Endothelial cell of umbilical vein (primary cell): ENCODE measurements around the gene UCMA. TPM values are rescaled to one million over a fixed set of nuclear protein-coding genes. Genes with fewer than 3 reads are reported as not detected.

Experiments used
- BruUV-seq: library from RNA; stranded (reverse); fragments of 400-500 nt; replicated peaks from 2 replicates; lab custom pipeline; 2021; lab: Mats Ljungman, UMichigan
- CTCF ChIA-PET: fragments of 300-600, 350-600 bp; sonication (Branson Sonifier 250); formaldehyde crosslinking; loops from one replicate; lab custom pipeline; 2021; ENCODE audit warnings: antibody characterized with exemption, inconsistent platforms; lab: Charles Lee
- POLR2A ChIA-PET: fragments of 300-600, 350-600 bp; sonication (Branson Sonifier 250); formaldehyde crosslinking; loops from one replicate; lab custom pipeline; 2021; ENCODE audit warnings: antibody characterized with exemption, inconsistent platforms; lab: Charles Lee
- DNase-seq: peaks from one replicate; pipeline ENCODE4 v3.0.0-alpha.2; 2011; ENCODE audit warnings: low read depth, low spot score
- FAIRE-seq: peaks from 2 replicates; lab custom pipeline; 2011; peaks lifted over from hg19 to GRCh38; lab: Jason Lieb, UNC
- H2AFZ ChIP-seq: 2 replicates; pipeline ENCODE4 v1.6.0; 2012; ENCODE audit warnings: low read depth, low read length, control low read depth, inconsistent platforms
- H3K27ac ChIP-seq: 2 replicates; pipeline ENCODE4 v1.5.1; 2011; ENCODE audit warnings: low read depth, mild to moderate bottlenecking, control low read depth, low read length, moderate library complexity; ENCODE audit not compliant: insufficient read depth
- H3K27me3 ChIP-seq, 2 experiments: 2 replicates each; pipeline versions ENCODE4 v1.6.0 to v1.6.1; 2011; ENCODE audit warnings: low read length in 2 of 2, mixed read lengths in 1 of 2; ENCODE audit not compliant: control insufficient read depth in 2 of 2, insufficient read depth in 2 of 2
- H3K36me3 ChIP-seq, 2 experiments: 2 replicates in 1 of 2; 3 replicates in 1 of 2; pipeline ENCODE4 v1.5.1; 2011; ENCODE audit warnings: low read length in 2 of 2, mild to moderate bottlenecking in 1 of 2, moderate library complexity in 1 of 2; ENCODE audit not compliant: control insufficient read depth in 2 of 2, insufficient read depth in 2 of 2; ENCODE audit errors: extremely low read depth in 1 of 2
- H3K4me1 ChIP-seq: 3 replicates; pipeline ENCODE4 v1.5.1; 2011; ENCODE audit warnings: mild to moderate bottlenecking, low read length; ENCODE audit not compliant: control insufficient read depth, insufficient read depth; ENCODE audit errors: extremely low read depth
- H3K4me2 ChIP-seq: 2 replicates; pipeline ENCODE4 v1.6.1; 2011; ENCODE audit warnings: low read length, control low read depth, mixed read lengths; ENCODE audit not compliant: insufficient read depth
- H3K4me3 ChIP-seq, 3 experiments: fragments of 200-600 bp in 1 of 3; sonication (generic), shearing (Covaris generic) in 1 of 3; replicated peaks in 1 of 3; 2 replicates each; pipeline ENCODE4 v1.5.1; 2011 to 2016; ENCODE audit warnings: control low read depth in 3 of 3, low read length in 3 of 3, mild to moderate bottlenecking in 2 of 3, inconsistent platforms in 1 of 3, low read depth in 1 of 3, moderate library complexity in 1 of 3; ENCODE audit not compliant: insufficient read depth in 1 of 3
- H3K79me2 ChIP-seq: 2 replicates; pipeline ENCODE4 v1.6.0; 2012; ENCODE audit warnings: low read length, inconsistent platforms; ENCODE audit not compliant: control insufficient read depth, insufficient read depth
- H3K9ac ChIP-seq: replicated peaks from 2 replicates; pipeline ENCODE3; 2011; ENCODE audit warnings: low read length, control low read depth; ENCODE audit not compliant: insufficient read depth; ENCODE audit errors: extremely low read depth
- H3K9me1 ChIP-seq: replicated peaks from 3 replicates; pipeline ENCODE4 v1.6.0; 2011; ENCODE audit warnings: mild to moderate bottlenecking, low read length; ENCODE audit not compliant: control insufficient read depth, insufficient read depth; ENCODE audit errors: extremely low read depth
- H3K9me3 ChIP-seq: replicated peaks from 2 replicates; pipeline ENCODE4 v1.5.1; 2012; ENCODE audit warnings: low read length, inconsistent platforms; ENCODE audit not compliant: control insufficient read depth, insufficient read depth
- H4K20me1 ChIP-seq: replicated peaks from 2 replicates; pipeline ENCODE3; 2011; ENCODE audit warnings: mild to moderate bottlenecking, low read length; ENCODE audit not compliant: control insufficient read depth, insufficient read depth; ENCODE audit errors: extremely low read depth
- EZH2 ChIP-seq: IDR thresholded peaks from 2 replicates; pipeline ENCODE4 v1.6.1; 2012; ENCODE audit warnings: borderline replicate concordance, low read depth, mild to moderate bottlenecking, moderate library complexity, low read length, inconsistent platforms; ENCODE audit not compliant: severe bottlenecking
- FOS ChIP-seq: IDR thresholded peaks from 2 replicates; pipeline ENCODE4 v1.6.1; 2011; ENCODE audit warnings: mild to moderate bottlenecking, low read length, moderate library complexity, borderline replicate concordance; ENCODE audit not compliant: insufficient read depth
- GATA2 ChIP-seq: IDR thresholded peaks from 2 replicates; pipeline ENCODE4 v1.7.0; 2011; ENCODE audit warnings: low read depth, mild to moderate bottlenecking, moderate library complexity, mixed read lengths, low read length; ENCODE audit not compliant: insufficient read length, insufficient read depth
- JUN ChIP-seq: IDR thresholded peaks from 2 replicates; pipeline ENCODE4 v1.6.1; 2011; ENCODE audit warnings: borderline replicate concordance, low read depth; ENCODE audit not compliant: insufficient read length, insufficient read depth
- MYC ChIP-seq: IDR thresholded peaks from one replicate; pipeline ENCODE4 v1.6.1; 2011; ENCODE audit warnings: mild to moderate bottlenecking, low read depth, low read length
- POLR2A ChIP-seq: IDR thresholded peaks from 2 replicates; pipeline ENCODE4 v1.6.1; 2012; ENCODE audit warnings: low read depth, mild to moderate bottlenecking, control low read depth, low read length
- POLR2AphosphoS5 ChIP-seq: IDR thresholded peaks from 2 replicates; pipeline ENCODE4 v1.6.1; 2012; ENCODE audit warnings: low read depth, mild to moderate bottlenecking, control low read depth, low read length, moderate library complexity; ENCODE audit not compliant: insufficient read depth
- dilution Hi-C: fragments of 300-500 bp; cut with MboI; formaldehyde crosslinking; loops from one replicate; pipeline ENCODE4 v1.15.0; 2019; ENCODE audit warnings: low sequenced_read_pairs; ENCODE audit not compliant: extremely low pct_ligation_motif_present
- intact Hi-C: fragments of 100-400 bp; cut with micrococcal nuclease; formaldehyde crosslinking; loops from one replicate; pipeline ENCODE4 v1.10.0; 2022
- polyA plus RNA-seq, 4 experiments: library from polyadenylated mRNA; depleted of rRNA in 3 of 4; stranded (reverse) in 3 of 4; unstranded in 1 of 4; fragments of >200 nt; gene quantifications; 2 replicates each; pipeline versions ENCODE4 v1.2.1 to v1.2.3, GENCODE V29; 2011 to 2012; ENCODE audit warnings: missing spikeins in 1 of 4
- total RNA-seq: library from RNA; stranded (reverse); gene quantifications from 2 replicates; pipeline ENCODE4 v1.2.3, GENCODE V29; 2021
- TF ChIP-seq, protein P1 (sequence below): IDR thresholded peaks from 2 replicates; pipeline ENCODE4 v1.6.1; 2011; ENCODE audit not compliant: insufficient read depth, insufficient read length
- TF ChIP-seq, protein P2 (sequence below), 2 donors: IDR thresholded peaks; 1 replicate in 1 of 2; 2 replicates in 1 of 2; pipeline ENCODE4 v1.5.1; 2011; ENCODE audit warnings: low read length in 2 of 2, mild to moderate bottlenecking in 2 of 2, moderate library complexity in 2 of 2, control low read depth in 1 of 2, inconsistent platforms in 1 of 2, low read depth in 1 of 2; ENCODE audit not compliant: insufficient read depth in 1 of 2; ENCODE audit errors: extremely low read depth in 1 of 2

The UCMA gene
- total and polyA plus RNA-seq, 2 donors (not counting 3 experiments of a cell fraction or from before 2014, with no cell fraction given) = not detected

DNA sequence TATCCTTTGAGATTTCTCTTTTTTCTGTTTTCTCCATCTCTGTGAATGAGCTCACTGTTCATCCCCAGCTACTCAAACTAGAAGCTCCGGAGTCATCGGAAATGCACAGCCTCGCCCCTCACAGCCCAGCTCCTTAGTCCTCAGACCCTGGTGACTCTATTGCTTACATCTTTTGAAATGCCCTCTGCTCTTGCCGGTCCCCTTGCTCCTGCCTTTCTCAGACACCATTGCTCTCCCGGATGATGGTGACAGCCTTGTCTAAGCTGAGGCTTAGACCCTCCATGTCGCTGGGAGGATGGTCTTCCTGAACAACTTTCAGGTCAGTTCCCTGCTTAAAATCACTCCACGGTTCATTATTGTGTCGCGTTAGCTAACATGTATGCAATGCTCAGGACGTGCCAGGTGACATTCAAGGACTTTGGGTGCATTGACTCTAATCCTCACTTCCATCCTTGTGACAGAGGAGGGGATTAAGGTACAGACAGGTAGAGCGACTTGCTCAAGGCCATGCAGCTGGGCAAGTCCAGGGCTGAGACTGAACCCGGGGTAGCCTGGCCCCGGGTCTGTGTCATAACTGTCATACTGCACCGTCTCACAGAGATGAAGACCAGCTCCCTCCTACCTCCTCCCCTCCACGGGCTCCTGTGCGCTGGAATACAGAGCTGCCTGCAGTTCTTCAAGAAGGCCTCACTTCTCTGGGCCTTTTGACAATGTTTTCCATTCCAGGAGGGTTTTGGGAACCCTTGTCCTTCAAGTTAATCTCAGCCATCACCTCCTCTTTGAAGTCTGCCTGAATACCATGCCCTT is 4.3 kb upstream of the UCMA start:
- TF ChIP-seq POLR2AphosphoS5 (no peak), FOS (no peak), MYC (no peak), JUN (no peak), POLR2A (no peak), EZH2 (no peak), GATA2 (no peak)
- TF ChIP-seq, protein P1, sequence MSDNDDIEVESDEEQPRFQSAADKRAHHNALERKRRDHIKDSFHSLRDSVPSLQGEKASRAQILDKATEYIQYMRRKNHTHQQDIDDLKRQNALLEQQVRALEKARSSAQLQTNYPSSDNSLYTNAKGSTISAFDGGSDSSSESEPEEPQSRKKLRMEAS = no peak
- TF ChIP-seq, protein P2, sequence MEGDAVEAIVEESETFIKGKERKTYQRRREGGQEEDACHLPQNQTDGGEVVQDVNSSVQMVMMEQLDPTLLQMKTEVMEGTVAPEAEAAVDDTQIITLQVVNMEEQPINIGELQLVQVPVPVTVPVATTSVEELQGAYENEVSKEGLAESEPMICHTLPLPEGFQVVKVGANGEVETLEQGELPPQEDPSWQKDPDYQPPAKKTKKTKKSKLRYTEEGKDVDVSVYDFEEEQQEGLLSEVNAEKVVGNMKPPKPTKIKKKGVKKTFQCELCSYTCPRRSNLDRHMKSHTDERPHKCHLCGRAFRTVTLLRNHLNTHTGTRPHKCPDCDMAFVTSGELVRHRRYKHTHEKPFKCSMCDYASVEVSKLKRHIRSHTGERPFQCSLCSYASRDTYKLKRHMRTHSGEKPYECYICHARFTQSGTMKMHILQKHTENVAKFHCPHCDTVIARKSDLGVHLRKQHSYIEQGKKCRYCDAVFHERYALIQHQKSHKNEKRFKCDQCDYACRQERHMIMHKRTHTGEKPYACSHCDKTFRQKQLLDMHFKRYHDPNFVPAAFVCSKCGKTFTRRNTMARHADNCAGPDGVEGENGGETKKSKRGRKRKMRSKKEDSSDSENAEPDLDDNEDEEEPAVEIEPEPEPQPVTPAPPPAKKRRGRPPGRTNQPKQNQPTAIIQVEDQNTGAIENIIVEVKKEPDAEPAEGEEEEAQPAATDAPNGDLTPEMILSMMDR (IDR thresholded peaks at IDR 0.05; ENCODE audit: extremely low read depth in 1 of 2, insufficient read depth in 1 of 2, low read depth in 1 of 2, low read length in 2 of 2) = no peak
- Histone ChIP-seq H4K20me1 (no peaks in the 10 kb centered on the region), H2AFZ (no peak overlapping the region), H3K9ac (no peak overlapping the region), H3K9me1 (no peaks in the 10 kb centered on the region), H3K4me1 (no peaks in the 10 kb centered on the region), H3K27ac (no peak overlapping the region), H3K27me3 (no peaks in the 10 kb centered on the region), H3K9me3 (no peaks in the 10 kb centered on the region), H3K4me3 (no peak overlapping the region), H3K79me2 (no peaks in the 10 kb centered on the region), H3K36me3 (no peaks in the 10 kb centered on the region), H3K4me2 (no peak overlapping the region)
- DNase-seq (no peak), FAIRE-seq (no peak)
- POLR2A ChIA-PET = no interaction called here
- BruUV-seq = no TSS peak
- CTCF ChIA-PET = no interaction called here
- intact Hi-C loops = no loop called here
- dilution Hi-C loops = no loop called here
